Effector memory CD4-positive, alpha-beta T cell (primary cell): ENCODE results near the gene DCLRE1C.
"Not testable (repeated sequence)": the region's sequence is repeated elsewhere in the genome, so short reads cannot be mapped to it uniquely, and the experiment has no call there.

Experiments
- DNase-seq, 3 donors: peaks; one replicate each; pipeline ENCODE4 v3.0.0-alpha.2; 2020
- H3K27ac ChIP-seq: 2 replicates; pipeline ENCODE4 v1.7.0; 2013; ENCODE audit warnings: mild to moderate bottlenecking, low read length, moderate library complexity; ENCODE audit not compliant: insufficient read depth, poor library complexity, severe bottlenecking
- H3K27me3 ChIP-seq: replicated peaks from 2 replicates; pipeline ENCODE4 v1.7.0; 2013; ENCODE audit warnings: mild to moderate bottlenecking, low read length; ENCODE audit not compliant: insufficient read depth, control insufficient read depth, poor library complexity, severe bottlenecking
- H3K36me3 ChIP-seq: 2 replicates; pipeline ENCODE4 v1.7.0; 2013; ENCODE audit warnings: mild to moderate bottlenecking, low read length, moderate library complexity; ENCODE audit not compliant: control insufficient read depth, insufficient read depth
- H3K4me1 ChIP-seq: 2 replicates; pipeline ENCODE4 v1.7.0; 2013; ENCODE audit warnings: low read length, mild to moderate bottlenecking; ENCODE audit not compliant: control insufficient read depth, insufficient read depth, poor library complexity, severe bottlenecking
- H3K4me3 ChIP-seq: 2 replicates; pipeline ENCODE4 v1.7.0; 2013; ENCODE audit warnings: low read length, low read depth, mild to moderate bottlenecking; ENCODE audit not compliant: insufficient read depth, poor library complexity, severe bottlenecking
- H3K9me3 ChIP-seq: 2 replicates; pipeline ENCODE4 v1.7.0; 2013; ENCODE audit warnings: mild to moderate bottlenecking, low read length, moderate library complexity; ENCODE audit not compliant: control insufficient read depth
- total RNA-seq, 3 donors: gene quantifications; one replicate each; lab custom pipeline; 2026; lab: John Stamatoyannopoulos, UW

DCLRE1C gene
- 27.3 to 45.9 (median 31.6) reads per million in 3 donors for total RNA-seq

GRCh38 chr10:14954001-14954770 lies at the start of gene DCLRE1C:
TSS of gene DCLRE1C (minus strand) at chr10:14954096. CDS start at chr10:14954010, 86 bp downstream.
- Histone ChIP-seq H3K4me3 (peak within 1 kb of the TSS; percentile 56), H3K27me3 (no peaks in the 10 kb centered on the region), H3K4me1 (peaks cover 21% of the 10 kb centered on the region), H3K9me3 (no peaks in the 10 kb centered on the region), H3K36me3 (no peaks in the 10 kb centered on the region), H3K27ac (peak within 1 kb of the TSS; percentile 81)
- DNase-seq: peak; percentile 77 to 82 (median 78)

- H3K27me3 ChIP-seq: no peaks in the 10 kb centered on the region
- no peak overlapping the region for H3K4me3 ChIP-seq
- H3K36me3 ChIP-seq: no peaks in the 10 kb centered on the region
- no peaks in the 10 kb centered on the region for H3K9me3 ChIP-seq
- DNase-seq: no peak
- no peaks in the 10 kb centered on the region for H3K4me1 ChIP-seq
- H3K27ac ChIP-seq: no peak overlapping the region
Observed at GRCh38 chr10:14995964-14996565, 42.2 kb upstream of the DCLRE1C start.

- not testable (repeated sequence) for DNase-seq, H3K4me1 ChIP-seq, H3K27ac ChIP-seq, H3K27me3 ChIP-seq, H3K9me3 ChIP-seq, H3K4me3 ChIP-seq, H3K36me3 ChIP-seq
Observed at GRCh38 chr10:14993500-14994455, 39.9 kb upstream of the DCLRE1C start.

- H3K4me1 ChIP-seq, H3K4me3 ChIP-seq, H3K27ac ChIP-seq, H3K27me3 ChIP-seq, DNase-seq, H3K36me3 ChIP-seq, H3K9me3 ChIP-seq: not testable (repeated sequence)
Observed at GRCh38 chr10:14992336-14992735, 38.4 kb upstream of the DCLRE1C start.

GRCh38 chr10:14991035-14991749 lies 37.3 kb upstream of the DCLRE1C start:
- H3K4me3 ChIP-seq, H3K4me1 ChIP-seq, H3K9me3 ChIP-seq, H3K27me3 ChIP-seq, H3K27ac ChIP-seq, H3K36me3 ChIP-seq: not testable (repeated sequence)
- peak; percentile 9 to 12 (median 11) for DNase-seq

- not testable (repeated sequence) for H3K27me3 ChIP-seq, H3K4me1 ChIP-seq, H3K9me3 ChIP-seq, DNase-seq, H3K27ac ChIP-seq, H3K36me3 ChIP-seq, H3K4me3 ChIP-seq
Observed at GRCh38 chr10:14989552-14989951, 35.7 kb upstream of the DCLRE1C start.

- no peaks in the 10 kb centered on the region for H3K4me1 ChIP-seq
- no peaks in the 10 kb centered on the region for H3K27me3 ChIP-seq
- H3K27ac ChIP-seq: no peak overlapping the region
- no peaks in the 10 kb centered on the region for H3K9me3 ChIP-seq
- no peak for DNase-seq
- H3K36me3 ChIP-seq: no peaks in the 10 kb centered on the region
- no peak overlapping the region for H3K4me3 ChIP-seq
Observed at GRCh38 chr10:14982744-14983143, 28.8 kb upstream of the DCLRE1C start.

GRCh38 chr10:14975672-14976273 lies 21.9 kb upstream of the DCLRE1C start:
- DNase-seq: no peak
- Histone ChIP-seq H3K4me3 (no peak overlapping the region), H3K36me3 (no peaks in the 10 kb centered on the region), H3K27ac (no peak overlapping the region), H3K27me3 (no peaks in the 10 kb centered on the region), H3K9me3 (no peaks in the 10 kb centered on the region), H3K4me1 (no peaks in the 10 kb centered on the region)
